Endothelial cell of umbilical vein (primary cell): ENCODE results near the gene ABCC4. TPM values are rescaled to one million over a fixed set of nuclear protein-coding genes. Genes with fewer than 3 reads are reported as not detected.

ENCODE experiments used
- BruUV-seq: library from RNA; stranded (reverse); fragments of 400-500 nt; replicated peaks from 2 replicates; lab custom pipeline; 2021; lab: Mats Ljungman, UMichigan
- CTCF ChIA-PET: fragments of 300-600, 350-600 bp; sonication (Branson Sonifier 250); formaldehyde crosslinking; loops from one replicate; lab custom pipeline; 2021; ENCODE audit warnings: antibody characterized with exemption, inconsistent platforms; lab: Charles Lee
- POLR2A ChIA-PET: fragments of 300-600, 350-600 bp; sonication (Branson Sonifier 250); formaldehyde crosslinking; loops from one replicate; lab custom pipeline; 2021; ENCODE audit warnings: antibody characterized with exemption, inconsistent platforms; lab: Charles Lee
- DNase-seq: peaks from one replicate; pipeline ENCODE4 v3.0.0-alpha.2; 2011; ENCODE audit warnings: low read depth, low spot score
- FAIRE-seq: peaks from 2 replicates; lab custom pipeline; 2011; peaks lifted over from hg19 to GRCh38; lab: Jason Lieb, UNC
- H2AFZ ChIP-seq: 2 replicates; pipeline ENCODE4 v1.6.0; 2012; ENCODE audit warnings: low read depth, low read length, control low read depth, inconsistent platforms
- H3K27ac ChIP-seq: 2 replicates; pipeline ENCODE4 v1.5.1; 2011; ENCODE audit warnings: low read depth, mild to moderate bottlenecking, control low read depth, low read length, moderate library complexity; ENCODE audit not compliant: insufficient read depth
- H3K27me3 ChIP-seq, 2 experiments: 2 replicates each; pipeline versions ENCODE4 v1.6.0 to v1.6.1; 2011; ENCODE audit warnings: low read length in 2 of 2, mixed read lengths in 1 of 2; ENCODE audit not compliant: control insufficient read depth in 2 of 2, insufficient read depth in 2 of 2
- H3K36me3 ChIP-seq, 2 experiments: 2 replicates in 1 of 2; 3 replicates in 1 of 2; pipeline ENCODE4 v1.5.1; 2011; ENCODE audit warnings: low read length in 2 of 2, mild to moderate bottlenecking in 1 of 2, moderate library complexity in 1 of 2; ENCODE audit not compliant: control insufficient read depth in 2 of 2, insufficient read depth in 2 of 2; ENCODE audit errors: extremely low read depth in 1 of 2
- H3K4me1 ChIP-seq: 3 replicates; pipeline ENCODE4 v1.5.1; 2011; ENCODE audit warnings: mild to moderate bottlenecking, low read length; ENCODE audit not compliant: control insufficient read depth, insufficient read depth; ENCODE audit errors: extremely low read depth
- H3K4me2 ChIP-seq: 2 replicates; pipeline ENCODE4 v1.6.1; 2011; ENCODE audit warnings: low read length, control low read depth, mixed read lengths; ENCODE audit not compliant: insufficient read depth
- H3K4me3 ChIP-seq, 3 experiments: fragments of 200-600 bp in 1 of 3; sonication (generic), shearing (Covaris generic) in 1 of 3; replicated peaks in 1 of 3; 2 replicates each; pipeline ENCODE4 v1.5.1; 2011 to 2016; ENCODE audit warnings: control low read depth in 3 of 3, low read length in 3 of 3, mild to moderate bottlenecking in 2 of 3, inconsistent platforms in 1 of 3, low read depth in 1 of 3, moderate library complexity in 1 of 3; ENCODE audit not compliant: insufficient read depth in 1 of 3
- H3K79me2 ChIP-seq: 2 replicates; pipeline ENCODE4 v1.6.0; 2012; ENCODE audit warnings: low read length, inconsistent platforms; ENCODE audit not compliant: control insufficient read depth, insufficient read depth
- H3K9ac ChIP-seq: replicated peaks from 2 replicates; pipeline ENCODE3; 2011; ENCODE audit warnings: low read length, control low read depth; ENCODE audit not compliant: insufficient read depth; ENCODE audit errors: extremely low read depth
- H3K9me1 ChIP-seq: replicated peaks from 3 replicates; pipeline ENCODE4 v1.6.0; 2011; ENCODE audit warnings: mild to moderate bottlenecking, low read length; ENCODE audit not compliant: control insufficient read depth, insufficient read depth; ENCODE audit errors: extremely low read depth
- H3K9me3 ChIP-seq: replicated peaks from 2 replicates; pipeline ENCODE4 v1.5.1; 2012; ENCODE audit warnings: low read length, inconsistent platforms; ENCODE audit not compliant: control insufficient read depth, insufficient read depth
- H4K20me1 ChIP-seq: replicated peaks from 2 replicates; pipeline ENCODE3; 2011; ENCODE audit warnings: mild to moderate bottlenecking, low read length; ENCODE audit not compliant: control insufficient read depth, insufficient read depth; ENCODE audit errors: extremely low read depth
- CTCF ChIP-seq, 2 donors: IDR thresholded peaks; 1 replicate in 1 of 2; 2 replicates in 1 of 2; pipeline ENCODE4 v1.5.1; 2011; ENCODE audit warnings: low read length in 2 of 2, mild to moderate bottlenecking in 2 of 2, moderate library complexity in 2 of 2, control low read depth in 1 of 2, inconsistent platforms in 1 of 2, low read depth in 1 of 2; ENCODE audit not compliant: insufficient read depth in 1 of 2; ENCODE audit errors: extremely low read depth in 1 of 2
- EZH2 ChIP-seq: IDR thresholded peaks from 2 replicates; pipeline ENCODE4 v1.6.1; 2012; ENCODE audit warnings: borderline replicate concordance, low read depth, mild to moderate bottlenecking, moderate library complexity, low read length, inconsistent platforms; ENCODE audit not compliant: severe bottlenecking
- FOS ChIP-seq: IDR thresholded peaks from 2 replicates; pipeline ENCODE4 v1.6.1; 2011; ENCODE audit warnings: mild to moderate bottlenecking, low read length, moderate library complexity, borderline replicate concordance; ENCODE audit not compliant: insufficient read depth
- GATA2 ChIP-seq: IDR thresholded peaks from 2 replicates; pipeline ENCODE4 v1.7.0; 2011; ENCODE audit warnings: low read depth, mild to moderate bottlenecking, moderate library complexity, mixed read lengths, low read length; ENCODE audit not compliant: insufficient read length, insufficient read depth
- JUN ChIP-seq: IDR thresholded peaks from 2 replicates; pipeline ENCODE4 v1.6.1; 2011; ENCODE audit warnings: borderline replicate concordance, low read depth; ENCODE audit not compliant: insufficient read length, insufficient read depth
- MYC ChIP-seq: IDR thresholded peaks from one replicate; pipeline ENCODE4 v1.6.1; 2011; ENCODE audit warnings: mild to moderate bottlenecking, low read depth, low read length
- POLR2A ChIP-seq: IDR thresholded peaks from 2 replicates; pipeline ENCODE4 v1.6.1; 2012; ENCODE audit warnings: low read depth, mild to moderate bottlenecking, control low read depth, low read length
- POLR2AphosphoS5 ChIP-seq: IDR thresholded peaks from 2 replicates; pipeline ENCODE4 v1.6.1; 2012; ENCODE audit warnings: low read depth, mild to moderate bottlenecking, control low read depth, low read length, moderate library complexity; ENCODE audit not compliant: insufficient read depth
- dilution Hi-C: fragments of 300-500 bp; cut with MboI; formaldehyde crosslinking; loops from one replicate; pipeline ENCODE4 v1.15.0; 2019; ENCODE audit warnings: low sequenced_read_pairs; ENCODE audit not compliant: extremely low pct_ligation_motif_present
- intact Hi-C: fragments of 100-400 bp; cut with micrococcal nuclease; formaldehyde crosslinking; loops from one replicate; pipeline ENCODE4 v1.10.0; 2022
- polyA plus RNA-seq, 4 experiments: library from polyadenylated mRNA; depleted of rRNA in 3 of 4; stranded (reverse) in 3 of 4; unstranded in 1 of 4; fragments of >200 nt; gene quantifications; 2 replicates each; pipeline versions ENCODE4 v1.2.1 to v1.2.3, GENCODE V29; 2011 to 2012; ENCODE audit warnings: missing spikeins in 1 of 4
- total RNA-seq: library from RNA; stranded (reverse); gene quantifications from 2 replicates; pipeline ENCODE4 v1.2.3, GENCODE V29; 2021
- TF ChIP-seq, protein P1 (sequence below): IDR thresholded peaks from 2 replicates; pipeline ENCODE4 v1.6.1; 2011; ENCODE audit not compliant: insufficient read depth, insufficient read length

The ABCC4 gene
- total and polyA plus RNA-seq, 2 donors (not counting 3 experiments of a cell fraction or from before 2014, with no cell fraction given) = 9.2 to 15.9 TPM

DNA sequence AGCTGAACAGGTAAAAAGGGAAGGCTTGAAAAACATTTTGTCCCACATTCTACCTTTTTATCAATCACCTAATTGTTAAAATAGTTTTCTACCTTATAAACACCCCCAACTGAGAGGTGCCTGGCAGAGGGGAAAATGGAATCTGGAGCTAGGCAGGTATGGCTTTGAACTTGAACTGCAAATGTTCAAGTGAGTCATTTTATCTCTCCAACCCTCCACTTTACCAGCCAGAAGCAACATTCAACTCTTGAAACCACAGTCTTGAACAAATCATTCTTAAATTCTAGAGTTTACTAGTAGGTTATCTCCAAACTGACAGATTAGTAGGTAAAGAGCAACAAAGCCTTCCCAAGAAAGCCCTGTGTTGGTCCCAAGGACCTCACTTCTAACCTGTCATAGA is 116.9 kb downstream of the ABCC4 start:
- FAIRE-seq = no peak
- no peak for DNase-seq
- no TSS peak for BruUV-seq
- no peaks in the 10 kb centered on the region for H4K20me1 ChIP-seq
- no peak for TF ChIP-seq EZH2
- TF ChIP-seq JUN = no peak
- no peak for TF ChIP-seq MYC
- no peak for TF ChIP-seq FOS
- TF ChIP-seq, protein P1, sequence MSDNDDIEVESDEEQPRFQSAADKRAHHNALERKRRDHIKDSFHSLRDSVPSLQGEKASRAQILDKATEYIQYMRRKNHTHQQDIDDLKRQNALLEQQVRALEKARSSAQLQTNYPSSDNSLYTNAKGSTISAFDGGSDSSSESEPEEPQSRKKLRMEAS = no peak
- TF ChIP-seq POLR2A = no peak
- TF ChIP-seq POLR2AphosphoS5 = no peak
- no peak for TF ChIP-seq CTCF (IDR thresholded peaks at IDR 0.05; ENCODE audit: extremely low read depth in 1 of 2, insufficient read depth in 1 of 2, low read depth in 1 of 2, low read length in 2 of 2)
- TF ChIP-seq GATA2 = no peak
- ChIA-PET POLR2A (no interaction called here), CTCF (interaction anchor here (1.4 to 5.9 kb wide), 2 partner anchors 12 to 220 kb away, joined by 3 to 37 read pairs; no protein-coding TSS in a partner anchor)
- H3K79me2 ChIP-seq = no peaks in the 10 kb centered on the region
- dilution Hi-C loops = no loop called here
- no peaks in the 10 kb centered on the region for H3K4me1 ChIP-seq
- H3K9me1 ChIP-seq = no peaks in the 10 kb centered on the region
- no peak overlapping the region for H3K27ac ChIP-seq
- no peak overlapping the region for H2AFZ ChIP-seq
- H3K27me3 ChIP-seq = no peaks in the 10 kb centered on the region
- no peak overlapping the region for H3K4me3 ChIP-seq
- no peak overlapping the region for H3K4me2 ChIP-seq
- no peak overlapping the region for H3K9ac ChIP-seq
- intact Hi-C loops = no loop called here
- H3K36me3 ChIP-seq = no peaks in the 10 kb centered on the region
- H3K9me3 ChIP-seq = no peaks in the 10 kb centered on the region
